Mammary epithelial cell (primary cell): ENCODE data around the gene ACADVL.
A peak's percentile ranks its signal among the peaks of the same experiment; 100 is the strongest.

Experiments used
- CTCF ChIP-seq, 2 donors: IDR thresholded peaks in 1 of 2; conservative IDR thresholded peaks in 1 of 2; 2 replicates each; pipeline ENCODE4 v1.5.1; 2011 to 2012; ENCODE audit warnings: inconsistent platforms in 2 of 2, low read length in 2 of 2, mild to moderate bottlenecking in 2 of 2, control low read depth in 1 of 2, low read depth in 1 of 2; ENCODE audit not compliant: insufficient read depth in 1 of 2; ENCODE audit errors: extremely low read depth in 1 of 2
- EZH2 ChIP-seq: IDR thresholded peaks from 2 replicates; pipeline ENCODE4 v1.6.1; 2012; ENCODE audit warnings: low read length, inconsistent platforms, borderline replicate concordance

GRCh38 chr17:7220593-7221277 lies 997 bp downstream of the ACADVL start:
- TF ChIP-seq CTCF (conservative IDR thresholded peaks at IDR 0.05 in 1 of 2, IDR thresholded peaks at IDR 0.05 in 1 of 2; ENCODE audit: extremely low read depth in 1 of 2, insufficient read depth in 1 of 2, low read depth in 1 of 2, low read length in 2 of 2) (peak; percentile 47 to 73), EZH2 (no peak)
